PC-9 (cell line): ENCODE results near the gene EIF2B1. TPM values are rescaled to one million over a fixed set of nuclear protein-coding genes. Genes with fewer than 3 reads are reported as not detected.

ENCODE experiments used
- BruUV-seq: library from RNA; stranded (reverse); fragments of 400-500 nt; replicated peaks from 2 replicates; lab custom pipeline; 2021; lab: Mats Ljungman, UMichigan
- CTCF ChIA-PET: fragments of 300-600 bp; sonication (Branson Sonifier 250); formaldehyde crosslinking; loops from one replicate; lab custom pipeline; 2022; ENCODE audit warnings: antibody characterized with exemption; lab: Charles Lee
- POLR2A ChIA-PET: fragments of 300-600 bp; sonication (Branson Sonifier 250); formaldehyde crosslinking; loops from one replicate; lab custom pipeline; 2022; ENCODE audit warnings: antibody characterized with exemption; ENCODE audit not compliant: unreplicated experiment; lab: Charles Lee
- DNase-seq, 2 experiments: peaks; one replicate each; pipeline versions ENCODE4 v3.0.0 to v3.0.0-alpha.2; 2015 to 2022; ENCODE audit warnings: mixed read lengths in 1 of 2
- H2AFZ ChIP-seq: fragments of 200-600 bp; sonication (generic); 2 replicates; pipeline ENCODE4 v1.8.1; 2017; ENCODE audit warnings: antibody characterized with exemption
- H3F3A ChIP-seq: fragments of 200-600 bp; sonication (generic); 2 replicates; pipeline ENCODE4 v1.8.1; 2017; ENCODE audit warnings: antibody characterized with exemption, mild to moderate bottlenecking, low read depth; ENCODE audit not compliant: insufficient read depth
- H3K27ac ChIP-seq: fragments of 200-600 bp; sonication (generic); 2 replicates; pipeline ENCODE4 v1.6.1; 2016; ENCODE audit warnings: mixed run types
- H3K27me3 ChIP-seq: fragments of 200-600 bp; sonication (generic); 2 replicates; pipeline ENCODE4 v1.6.1; 2016; ENCODE audit warnings: low read depth, mixed run types; ENCODE audit not compliant: insufficient read depth
- H3K36me3 ChIP-seq: fragments of 200-600 bp; sonication (generic); 2 replicates; pipeline ENCODE4 v1.6.1; 2016; ENCODE audit warnings: low read depth, mixed run types
- H3K4me1 ChIP-seq: fragments of 200-600 bp; sonication (generic); replicated peaks from 2 replicates; pipeline ENCODE4 v1.6.1; 2016; ENCODE audit warnings: mixed run types; ENCODE audit not compliant: insufficient read depth
- H3K4me2 ChIP-seq: fragments of 200-600 bp; sonication (generic); 2 replicates; pipeline ENCODE4 v1.6.1; 2017; ENCODE audit warnings: mixed run types
- H3K4me3 ChIP-seq: fragments of 200-600 bp; sonication (generic); 2 replicates; pipeline ENCODE4 v1.6.1; 2016; ENCODE audit warnings: mixed run types
- H3K79me2 ChIP-seq: fragments of 200-600 bp; sonication (generic); 2 replicates; pipeline ENCODE4 v1.6.1; 2017; ENCODE audit warnings: low read depth, mixed run types
- H3K9me2 ChIP-seq: fragments of 200-600 bp; sonication (generic); 2 replicates; pipeline ENCODE4 v1.8.1; 2017; ENCODE audit warnings: mild to moderate bottlenecking; ENCODE audit not compliant: insufficient read depth
- H3K9me3 ChIP-seq: fragments of 200-600 bp; sonication (generic); 2 replicates; pipeline ENCODE4 v1.8.1; 2016; ENCODE audit warnings: low read depth; ENCODE audit not compliant: insufficient read depth
- H4K20me1 ChIP-seq: fragments of 200-600 bp; sonication (generic); 2 replicates; pipeline ENCODE4 v1.8.1; 2017; ENCODE audit not compliant: insufficient read depth
- EZH2 ChIP-seq: fragments of 200-600 bp; sonication (generic); IDR thresholded peaks from 2 replicates; pipeline ENCODE4 v1.8.0; 2017; ENCODE audit warnings: antibody characterized with exemption, low read depth
- intact Hi-C: fragments of 100-400 bp; cut with micrococcal nuclease; formaldehyde crosslinking; loops from one replicate; pipeline ENCODE4 v1.10.0; 2022; ENCODE audit not compliant: unreplicated experiment
- total RNA-seq: library from RNA; stranded (reverse); gene quantifications from 2 replicates; pipeline ENCODE4 v1.2.3, GENCODE V29; 2021
- TF ChIP-seq, protein P1 (sequence below): fragments of 200-600 bp; sonication (generic); conservative IDR thresholded peaks from 2 replicates; pipeline ENCODE4 v1.6.1; 2017; ENCODE audit warnings: mixed run types, antibody characterized with exemption, mild to moderate bottlenecking, moderate library complexity

The EIF2B1 gene
- total RNA-seq, 1 experiment from 2014 or later, result 47.3 TPM

DNA sequence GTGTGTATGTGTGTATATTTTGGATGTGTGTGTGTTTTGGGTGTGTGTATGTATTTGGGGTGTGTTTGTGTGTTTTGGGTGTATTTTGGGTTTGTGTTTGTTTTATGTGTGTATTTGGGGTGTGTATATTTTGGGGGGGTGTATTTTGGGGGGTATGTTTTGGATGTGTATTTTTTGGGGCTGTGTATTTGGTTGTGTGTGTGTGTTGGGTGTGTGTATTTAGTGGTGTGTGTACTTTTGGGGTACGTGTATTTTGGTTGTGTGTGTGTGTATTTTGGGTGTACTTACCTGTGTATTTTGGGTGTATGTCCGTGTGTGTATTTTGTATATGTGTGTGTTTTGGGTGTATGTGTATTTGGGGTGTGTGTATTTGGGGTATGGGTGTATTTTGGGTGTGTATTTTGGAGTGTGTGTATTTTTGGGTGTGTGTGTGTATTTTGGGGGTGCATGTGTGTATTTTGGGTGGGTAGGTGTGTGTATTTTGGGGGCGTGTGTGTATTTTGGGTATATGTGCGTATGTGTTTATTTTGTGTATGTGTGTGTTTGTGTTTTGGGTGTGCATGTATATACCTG lies 20.7 kb upstream of the EIF2B1 start:
- DNase-seq, result no peak
- H3K4me3 ChIP-seq, result no peak overlapping the region
- 0 out of 2 replicates have a peak, but pooled peaks cover 8% of the 10 kb centered on the region for H3F3A ChIP-seq
- intact Hi-C loops, result no loop called here
- no peaks in the 10 kb centered on the region for H3K27me3 ChIP-seq
- no peak overlapping the region for H3K27ac ChIP-seq
- no peaks in the 10 kb centered on the region for H3K79me2 ChIP-seq
- no peak overlapping the region for H2AFZ ChIP-seq
- peaks cover 5% of the 10 kb centered on the region; the same call in 1 of the 2 replicates for H3K36me3 ChIP-seq
- 0 out of 2 replicates have a peak, but pooled peaks cover 3% of the 10 kb centered on the region for H4K20me1 ChIP-seq
- BruUV-seq, result no TSS peak
- no peaks in the 10 kb centered on the region for H3K9me2 ChIP-seq
- ChIA-PET CTCF (no interaction called here), POLR2A (no interaction called here)
- H3K4me2 ChIP-seq, result no peak overlapping the region
- no peaks in the 10 kb centered on the region for H3K9me3 ChIP-seq
- H3K4me1 ChIP-seq, result peaks cover 2% of the 10 kb centered on the region; the same call in 1 of the 2 replicates
- TF ChIP-seq, protein P1, sequence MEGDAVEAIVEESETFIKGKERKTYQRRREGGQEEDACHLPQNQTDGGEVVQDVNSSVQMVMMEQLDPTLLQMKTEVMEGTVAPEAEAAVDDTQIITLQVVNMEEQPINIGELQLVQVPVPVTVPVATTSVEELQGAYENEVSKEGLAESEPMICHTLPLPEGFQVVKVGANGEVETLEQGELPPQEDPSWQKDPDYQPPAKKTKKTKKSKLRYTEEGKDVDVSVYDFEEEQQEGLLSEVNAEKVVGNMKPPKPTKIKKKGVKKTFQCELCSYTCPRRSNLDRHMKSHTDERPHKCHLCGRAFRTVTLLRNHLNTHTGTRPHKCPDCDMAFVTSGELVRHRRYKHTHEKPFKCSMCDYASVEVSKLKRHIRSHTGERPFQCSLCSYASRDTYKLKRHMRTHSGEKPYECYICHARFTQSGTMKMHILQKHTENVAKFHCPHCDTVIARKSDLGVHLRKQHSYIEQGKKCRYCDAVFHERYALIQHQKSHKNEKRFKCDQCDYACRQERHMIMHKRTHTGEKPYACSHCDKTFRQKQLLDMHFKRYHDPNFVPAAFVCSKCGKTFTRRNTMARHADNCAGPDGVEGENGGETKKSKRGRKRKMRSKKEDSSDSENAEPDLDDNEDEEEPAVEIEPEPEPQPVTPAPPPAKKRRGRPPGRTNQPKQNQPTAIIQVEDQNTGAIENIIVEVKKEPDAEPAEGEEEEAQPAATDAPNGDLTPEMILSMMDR, result no peak
- TF ChIP-seq EZH2, result no peak

DNA sequence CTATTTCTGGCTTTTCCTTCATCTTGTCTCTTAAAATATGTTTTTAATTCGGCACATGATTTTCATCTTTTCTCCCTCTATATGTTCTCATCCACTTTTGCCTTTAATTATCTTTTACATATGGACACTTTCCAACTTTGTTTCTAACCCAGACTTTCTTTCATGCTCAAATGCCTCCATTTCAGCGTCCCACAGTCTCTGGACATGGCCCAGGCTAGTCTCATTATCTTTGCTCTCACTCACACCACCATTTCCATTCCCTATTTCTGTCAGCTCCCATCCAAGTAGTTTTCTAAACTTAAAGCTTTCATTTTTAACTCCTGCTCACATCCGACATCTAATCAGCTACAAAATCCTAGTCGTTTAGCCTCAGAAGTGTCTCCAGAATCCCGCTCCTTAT lies 14.9 kb upstream of the EIF2B1 start:
- ChIA-PET POLR2A (no interaction called here), CTCF (no interaction called here)
- Histone ChIP-seq H3K4me3 (no peak overlapping the region), H3K27ac (no peak overlapping the region), H3K9me3 (no peaks in the 10 kb centered on the region), H2AFZ (no peak overlapping the region), H3F3A (no peaks in the 10 kb centered on the region), H3K27me3 (no peaks in the 10 kb centered on the region), H3K4me2 (no peak overlapping the region), H3K36me3 (peaks cover 11% of the 10 kb centered on the region), H3K9me2 (no peaks in the 10 kb centered on the region), H3K4me1 (no peaks in the 10 kb centered on the region), H3K79me2 (0 out of 2 replicates have a peak, but pooled peaks cover 5% of the 10 kb centered on the region), H4K20me1 (0 out of 2 replicates have a peak, but pooled peaks cover 2% of the 10 kb centered on the region)
- no peak for DNase-seq
- intact Hi-C loops, result no loop called here
- no TSS peak for BruUV-seq
- TF ChIP-seq, protein P1, result no peak
- no peak for TF ChIP-seq EZH2

DNA sequence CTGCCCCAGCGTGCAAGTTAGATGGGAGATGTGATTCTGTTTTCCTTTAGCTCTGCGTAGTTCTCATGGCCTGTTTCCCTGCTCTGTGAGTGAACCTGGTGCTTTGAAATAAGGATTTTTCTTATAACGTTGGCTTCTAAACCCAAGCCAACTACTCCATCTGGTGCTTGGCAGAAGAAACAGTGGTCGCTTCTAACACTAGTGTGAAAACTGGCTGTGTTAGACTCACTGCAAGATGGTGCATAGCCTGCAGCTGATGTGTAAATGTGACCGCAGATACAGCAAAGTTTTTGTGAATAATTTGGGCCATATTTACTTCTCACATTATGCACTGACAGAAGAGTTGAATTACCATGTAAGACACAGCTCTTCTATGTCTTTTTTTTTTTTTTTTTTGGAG lies 12.4 kb upstream of the EIF2B1 start:
- H3K9me3 ChIP-seq, result no peaks in the 10 kb centered on the region
- TF ChIP-seq, protein P1, result no peak
- TF ChIP-seq EZH2, result no peak
- no peaks in the 10 kb centered on the region for H3K27me3 ChIP-seq
- BruUV-seq, result no TSS peak
- H3K79me2 ChIP-seq, result 0 out of 2 replicates have a peak, but pooled peaks cover 5% of the 10 kb centered on the region
- H3K4me3 ChIP-seq, result no peak overlapping the region
- no peaks in the 10 kb centered on the region for H3K4me1 ChIP-seq
- no peak overlapping the region for H2AFZ ChIP-seq
- H3F3A ChIP-seq, result no peaks in the 10 kb centered on the region
- DNase-seq, result no peak
- intact Hi-C loops, result no loop called here
- CTCF ChIA-PET, result no interaction called here
- H3K4me2 ChIP-seq, result no peak overlapping the region
- H3K9me2 ChIP-seq, result no peaks in the 10 kb centered on the region
- H4K20me1 ChIP-seq, result peaks cover 4% of the 10 kb centered on the region; the same call in 1 of the 2 replicates
- no peak overlapping the region for H3K27ac ChIP-seq
- peaks cover 9% of the 10 kb centered on the region for H3K36me3 ChIP-seq
- POLR2A ChIA-PET, result no interaction called here
